Central memory CD8-positive, alpha-beta T cell (primary cell): ENCODE measurements around the gene BIRC2.
"Not testable (repeated sequence)": the region's sequence is repeated elsewhere in the genome, so short reads cannot be mapped to it uniquely, and the experiment has no call there.

Experiments
- ATAC-seq: fragments of 150-1000 bp; cut with Tn5 transposase; replicated peaks from 2 replicates; pipeline ENCODE4 v1.10.0; 2022; ENCODE audit warnings: mild to moderate bottlenecking, moderate FRiP score, moderate number of reproducible peaks; ENCODE audit not compliant: poor library complexity, severe bottlenecking; ENCODE audit errors: extremely low read depth
- DNase-seq, 2 donors: peaks; one replicate each; pipeline ENCODE4 v3.0.0; 2021; ENCODE audit warnings: low spot score in 2 of 2
- H3K27ac Mint-ChIP-seq: one replicate; pipeline ENCODE4 v1.8.0; 2022; ENCODE audit warnings: low read depth, mild to moderate bottlenecking, moderate library complexity, mixed read lengths
- H3K27me3 Mint-ChIP-seq: one replicate; pipeline ENCODE4 v1.8.0; 2022; ENCODE audit warnings: mixed read lengths
- H3K36me3 Mint-ChIP-seq: one replicate; pipeline ENCODE4 v1.8.0; 2022; ENCODE audit warnings: mild to moderate bottlenecking, moderate library complexity, mixed read lengths; ENCODE audit not compliant: insufficient read depth
- H3K4me1 Mint-ChIP-seq: one replicate; pipeline ENCODE4 v1.8.0; 2022; ENCODE audit warnings: mixed read lengths
- H3K4me3 Mint-ChIP-seq: one replicate; pipeline ENCODE4 v1.8.0; 2022; ENCODE audit warnings: mild to moderate bottlenecking, moderate library complexity, mixed read lengths
- H3K9me3 Mint-ChIP-seq: one replicate; pipeline ENCODE4 v1.8.0; 2022; ENCODE audit warnings: mixed read lengths

The BIRC2 gene

GRCh38 chr11:102331341-102331740 lies 15.7 kb upstream of the BIRC2 start:
- H3K4me3 Mint-ChIP-seq, result no peak overlapping the region
- no peaks in the 10 kb centered on the region for H3K27me3 Mint-ChIP-seq
- H3K36me3 Mint-ChIP-seq, result peaks cover 73% of the 10 kb centered on the region
- DNase-seq (no peak), ATAC-seq (no peak)
- no peaks in the 10 kb centered on the region for H3K9me3 Mint-ChIP-seq
- peaks cover 20% of the 10 kb centered on the region for H3K4me1 Mint-ChIP-seq
- no peak overlapping the region for H3K27ac Mint-ChIP-seq

DNA sequence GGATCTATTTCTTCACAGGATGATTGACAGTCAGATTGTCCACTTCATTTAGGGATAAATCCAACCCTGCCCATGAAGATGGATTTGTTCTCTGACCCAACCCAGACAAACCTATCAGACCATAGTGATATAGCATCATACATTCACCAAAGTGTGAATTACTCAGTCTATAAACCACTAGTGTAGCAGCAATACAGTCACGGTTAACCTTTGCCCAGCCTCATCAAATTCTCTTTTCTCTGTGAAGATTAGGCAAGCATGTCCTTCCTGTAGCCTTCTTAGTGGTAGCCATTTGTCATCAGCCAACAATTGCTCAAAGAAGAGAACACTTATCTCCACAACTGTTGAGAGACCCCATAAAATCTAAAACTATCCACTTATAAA lies 14.4 kb upstream of the BIRC2 start:
- DNase-seq (no peak), ATAC-seq (no peak)
- Mint-ChIP-seq H3K4me3 (no peak overlapping the region), H3K36me3 (peaks cover 70% of the 10 kb centered on the region), H3K27me3 (no peaks in the 10 kb centered on the region), H3K4me1 (peaks cover 20% of the 10 kb centered on the region), H3K9me3 (no peaks in the 10 kb centered on the region), H3K27ac (peak overlapping the region; percentile 66)

- ATAC-seq (no peak), DNase-seq (no peak)
- Mint-ChIP-seq H3K4me3 (no peak overlapping the region), H3K27me3 (no peaks in the 10 kb centered on the region), H3K36me3 (peaks cover 26% of the 10 kb centered on the region), H3K9me3 (no peaks in the 10 kb centered on the region), H3K4me1 (peaks cover 6% of the 10 kb centered on the region), H3K27ac (peak overlapping the region; percentile 35)
These were observed 8.5 kb upstream of the BIRC2 start for GRCh38 chr11:102338479-102339010.

DNA sequence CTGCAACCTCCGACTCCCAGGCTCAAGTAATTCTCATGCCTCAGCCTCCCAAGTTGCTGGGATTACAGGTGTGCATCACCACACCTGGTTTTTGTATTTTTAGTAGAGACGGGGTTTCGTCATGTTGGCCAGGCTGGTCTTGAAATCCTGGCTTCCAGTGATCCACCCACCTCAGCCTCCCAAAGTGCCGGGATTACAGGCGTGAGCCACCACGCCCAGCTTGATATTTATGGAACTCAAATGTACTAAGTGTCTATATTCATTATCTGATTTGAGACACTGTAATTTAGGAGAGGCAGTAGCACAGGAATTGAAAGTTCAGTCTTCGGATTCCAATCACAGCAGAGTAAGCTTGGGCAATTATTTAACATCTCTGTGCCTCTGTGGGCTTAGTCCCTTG lies 5.7 kb upstream of the BIRC2 start:
- peaks cover 22% of the 10 kb centered on the region for H3K36me3 Mint-ChIP-seq
- H3K4me1 Mint-ChIP-seq, result peaks cover 13% of the 10 kb centered on the region
- not testable (repeated sequence) for H3K27ac Mint-ChIP-seq, H3K9me3 Mint-ChIP-seq, DNase-seq, H3K27me3 Mint-ChIP-seq, H3K4me3 Mint-ChIP-seq, ATAC-seq

DNA sequence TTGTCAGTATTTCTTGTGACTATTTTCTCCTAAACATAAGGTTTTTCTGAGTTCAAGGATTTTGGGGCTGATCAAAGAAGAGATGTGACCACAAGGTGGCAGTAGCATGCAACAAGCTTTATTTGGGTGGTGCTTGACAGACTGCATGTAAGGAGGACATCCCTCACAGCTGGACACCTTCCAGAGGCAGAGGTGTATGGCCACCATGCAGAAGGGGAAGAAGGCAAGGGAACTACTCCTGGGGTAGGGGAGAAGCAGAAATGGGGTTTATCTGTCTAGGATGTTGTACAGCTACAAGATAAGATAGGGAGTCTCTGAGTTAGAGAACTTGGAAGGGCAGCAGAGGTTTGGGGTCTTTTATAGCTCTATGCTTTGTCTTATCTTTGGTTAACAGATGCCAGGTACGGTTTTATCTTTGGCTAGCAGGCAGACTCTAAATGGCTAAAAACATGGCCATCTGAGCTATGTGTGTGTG lies 5.1 kb upstream of the BIRC2 start:
- Mint-ChIP-seq H3K9me3 (no peaks in the 10 kb centered on the region), H3K27ac (no peak overlapping the region), H3K4me3 (no peak overlapping the region), H3K27me3 (no peaks in the 10 kb centered on the region), H3K4me1 (peaks cover 18% of the 10 kb centered on the region), H3K36me3 (peaks cover 24% of the 10 kb centered on the region)
- ATAC-seq, result peak; percentile 20
- DNase-seq, result peak; percentile 64

DNA sequence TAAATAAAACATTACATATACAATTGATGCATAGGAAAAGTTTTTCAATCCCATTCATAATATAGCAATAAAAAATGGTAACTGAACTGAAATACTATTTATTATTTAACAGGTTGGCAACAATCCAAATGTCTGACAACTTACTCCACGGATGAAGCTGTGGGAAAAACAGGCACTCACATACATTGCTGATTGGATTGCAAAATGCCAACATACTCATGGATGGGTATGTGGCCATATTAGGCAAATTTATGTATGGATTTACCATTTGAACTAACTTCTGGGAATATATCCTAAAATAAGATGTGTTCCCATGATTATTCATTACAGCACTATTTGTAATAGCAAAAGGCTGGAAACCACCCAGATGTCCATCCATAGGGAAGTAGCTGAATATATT lies 3.2 kb upstream of the BIRC2 start:
- DNase-seq, result no peak
- no peaks in the 10 kb centered on the region for H3K9me3 Mint-ChIP-seq
- H3K27me3 Mint-ChIP-seq, result no peaks in the 10 kb centered on the region
- no peak for ATAC-seq
- no peak overlapping the region for H3K4me3 Mint-ChIP-seq
- peaks cover 31% of the 10 kb centered on the region for H3K4me1 Mint-ChIP-seq
- no peak overlapping the region for H3K27ac Mint-ChIP-seq
- peaks cover 26% of the 10 kb centered on the region for H3K36me3 Mint-ChIP-seq

- DNase-seq, result no peak
- Mint-ChIP-seq H3K4me1 (peaks cover 48% of the 10 kb centered on the region), H3K9me3 (no peaks in the 10 kb centered on the region)
These were observed 1.1 kb upstream of the BIRC2 start for GRCh38 chr11:102345904-102346303.

GRCh38 chr11:102346456-102346747 lies 612 bp upstream of the BIRC2 start:
- ATAC-seq (no peak), DNase-seq (no peak)
- Mint-ChIP-seq H3K9me3 (no peaks in the 10 kb centered on the region), H3K36me3 (peaks cover 37% of the 10 kb centered on the region), H3K27ac (peak overlapping the region; percentile 99), H3K4me3 (peak overlapping the region; percentile 97), H3K27me3 (no peaks in the 10 kb centered on the region), H3K4me1 (peaks cover 48% of the 10 kb centered on the region)

More at GRCh38 chr11:102345904-102346303, 1.1 kb upstream of the BIRC2 start:
- no peak for ATAC-seq
- Mint-ChIP-seq H3K27me3 (no peaks in the 10 kb centered on the region), H3K4me3 (peak overlapping the region; percentile 97), H3K36me3 (peaks cover 32% of the 10 kb centered on the region), H3K27ac (peak overlapping the region; percentile 99)

DNA sequence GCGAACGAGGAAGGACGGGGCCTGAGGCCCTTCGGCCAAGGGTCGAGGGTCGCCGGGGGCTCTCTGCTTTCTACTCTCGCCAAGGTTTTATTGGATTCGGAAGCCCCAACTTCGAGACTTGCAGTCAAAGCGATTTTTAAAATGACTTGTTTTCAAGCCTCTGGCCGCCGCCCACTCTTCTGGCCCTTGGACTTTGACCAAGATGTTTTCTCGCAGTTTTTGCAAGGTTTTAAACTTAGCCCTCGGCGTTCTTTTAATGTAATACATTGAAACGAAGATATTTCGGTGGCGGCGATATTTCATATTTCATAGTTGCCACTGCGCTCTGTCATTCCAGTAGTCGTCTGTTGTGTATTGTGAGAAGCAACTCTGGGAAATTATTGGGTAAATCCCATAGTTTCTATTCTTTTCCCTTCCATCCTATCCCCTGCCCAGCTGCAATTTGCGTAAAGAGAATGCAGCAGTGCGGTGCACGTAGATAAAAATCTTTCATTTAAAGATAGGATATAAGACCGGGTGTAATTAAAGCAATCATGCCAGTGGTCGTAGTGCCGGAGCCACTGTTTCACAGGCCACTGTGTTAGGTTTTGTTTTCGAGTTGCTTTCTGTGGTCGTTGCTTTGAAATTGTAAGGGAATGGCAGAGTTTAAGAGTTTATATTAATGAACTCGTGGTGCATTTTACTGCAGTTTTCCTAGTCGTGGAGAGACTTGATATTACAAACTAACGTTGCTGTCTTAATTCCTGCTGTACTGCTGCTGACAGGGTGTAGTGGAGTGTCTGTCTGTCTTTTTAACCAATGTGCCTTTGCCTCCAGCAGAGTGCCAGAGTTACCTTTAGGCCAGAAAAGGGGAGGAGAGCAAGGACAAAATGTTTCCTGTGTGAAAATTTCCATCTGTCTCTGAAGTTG lies 702 bp downstream of the BIRC2 start:
- ATAC-seq, result no peak
- Mint-ChIP-seq H3K9me3 (no peaks in the 10 kb centered on the region), H3K36me3 (peaks cover 43% of the 10 kb centered on the region), H3K27me3 (no peaks in the 10 kb centered on the region), H3K27ac (peak overlapping the region; percentile 99), H3K4me1 (peaks cover 42% of the 10 kb centered on the region), H3K4me3 (peak overlapping the region; percentile 97)
- no peak for DNase-seq

- no peak for ATAC-seq
- H3K27ac Mint-ChIP-seq, result no peak overlapping the region
- H3K27me3 Mint-ChIP-seq, result no peaks in the 10 kb centered on the region
- no peak for DNase-seq
- no peak overlapping the region for H3K4me3 Mint-ChIP-seq
- peaks cover 33% of the 10 kb centered on the region for H3K36me3 Mint-ChIP-seq
- H3K4me1 Mint-ChIP-seq, result peaks cover 47% of the 10 kb centered on the region
- H3K9me3 Mint-ChIP-seq, result no peaks in the 10 kb centered on the region
These were observed 10.1 kb downstream of the BIRC2 start for GRCh38 chr11:102357116-102357515.

- Mint-ChIP-seq H3K4me3 (no peak overlapping the region), H3K4me1 (peaks cover 47% of the 10 kb centered on the region), H3K27ac (no peak overlapping the region), H3K27me3 (no peaks in the 10 kb centered on the region), H3K9me3 (no peaks in the 10 kb centered on the region), H3K36me3 (peaks cover 32% of the 10 kb centered on the region)
- no peak for DNase-seq
- ATAC-seq, result no peak
These were observed 12.4 kb downstream of the BIRC2 start for GRCh38 chr11:102359372-102359771.

DNA sequence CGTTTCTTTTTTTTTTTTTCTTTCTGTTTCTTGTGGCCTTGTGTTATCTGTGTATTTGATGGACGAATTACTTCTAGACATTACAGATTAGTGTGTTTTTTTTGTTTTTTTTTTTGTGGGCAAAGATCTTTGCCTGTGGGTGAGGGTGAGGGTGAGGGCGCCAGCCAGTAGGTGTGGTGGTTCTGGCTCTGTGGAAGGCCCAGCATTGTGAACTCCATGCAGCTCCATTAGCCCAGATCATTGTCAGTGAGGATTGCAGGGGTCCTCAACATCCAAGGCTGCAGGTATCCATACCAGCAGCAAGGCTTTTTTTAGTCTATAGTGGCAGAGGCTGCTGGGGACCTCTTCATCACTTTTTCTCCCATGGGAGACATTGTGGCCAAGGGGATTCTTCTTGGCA lies 13.7 kb downstream of the BIRC2 start:
- Mint-ChIP-seq H3K4me1 (peaks cover 39% of the 10 kb centered on the region), H3K36me3 (peaks cover 41% of the 10 kb centered on the region), H3K27ac (peak overlapping the region; percentile 91), H3K4me3 (peak overlapping the region; percentile 67), H3K27me3 (no peaks in the 10 kb centered on the region), H3K9me3 (no peaks in the 10 kb centered on the region)
- ATAC-seq (peak; percentile 46), DNase-seq (no peak)
